Mesendoderm (in vitro differentiated cells): ENCODE results near the gene GOLGA1.
A peak's percentile ranks its signal among the peaks of the same experiment; 100 is the strongest.

Experiments used
- DNase-seq: peaks from one replicate; pipeline ENCODE4 v3.0.0; 2013
- H2AK5ac ChIP-seq: 2 replicates; pipeline ENCODE4 v1.6.1; 2013; ENCODE audit warnings: low read length, inconsistent platforms
- H2BK120ac ChIP-seq: 2 replicates; pipeline ENCODE4 v1.6.1; 2013; ENCODE audit warnings: low read depth, mild to moderate bottlenecking, low read length, moderate library complexity, mixed read lengths
- H2BK15ac ChIP-seq: replicated peaks from 2 replicates; pipeline ENCODE4 v1.6.1; 2013; ENCODE audit warnings: low read depth, mild to moderate bottlenecking, moderate library complexity
- H2BK5ac ChIP-seq: 2 replicates; pipeline ENCODE4 v1.6.1; 2013; ENCODE audit warnings: low read length, inconsistent platforms
- H3K18ac ChIP-seq: 2 replicates; pipeline ENCODE4 v1.6.1; 2013; ENCODE audit warnings: mild to moderate bottlenecking, low read length, mixed read lengths
- H3K23ac ChIP-seq: one replicate; pipeline ENCODE4 v1.6.1; 2013; ENCODE audit warnings: low read length
- H3K27ac ChIP-seq: 2 replicates; pipeline ENCODE4 v1.5.1; 2013; ENCODE audit warnings: low read depth, mild to moderate bottlenecking, inconsistent platforms, low read length, moderate library complexity
- H3K27me3 ChIP-seq: 2 replicates; pipeline ENCODE4 v1.6.1; 2013; ENCODE audit warnings: low read length, control low read depth, mild to moderate bottlenecking, inconsistent platforms; ENCODE audit not compliant: insufficient read depth, poor library complexity
- H3K36me3 ChIP-seq: 2 replicates; pipeline ENCODE4 v1.6.1; 2013; ENCODE audit warnings: low read length, inconsistent platforms; ENCODE audit not compliant: control insufficient read depth, insufficient read depth
- H3K4ac ChIP-seq: one replicate; pipeline ENCODE4 v1.6.1; 2013; ENCODE audit warnings: low read depth, mild to moderate bottlenecking, low read length, moderate library complexity
- H3K4me1 ChIP-seq: 2 replicates; pipeline ENCODE4 v1.6.1; 2013; ENCODE audit warnings: low read depth, low read length, inconsistent platforms; ENCODE audit not compliant: control insufficient read depth
- H3K4me2 ChIP-seq: 2 replicates; pipeline ENCODE4 v1.6.1; 2013; ENCODE audit warnings: low read length
- H3K4me3 ChIP-seq: 2 replicates; pipeline ENCODE4 v1.5.1; 2013; ENCODE audit warnings: mild to moderate bottlenecking, low read length
- H3K56ac ChIP-seq: one replicate; pipeline ENCODE4 v1.6.1; 2013; ENCODE audit warnings: low read length
- H3K79me1 ChIP-seq: 2 replicates; pipeline ENCODE4 v1.6.1; 2013; ENCODE audit warnings: low read length, inconsistent platforms
- H3K79me2 ChIP-seq: 2 replicates; pipeline ENCODE4 v1.6.1; 2013; ENCODE audit warnings: mild to moderate bottlenecking, low read length; ENCODE audit not compliant: control insufficient read depth, insufficient read depth
- H3K9ac ChIP-seq: 2 replicates; pipeline ENCODE4 v1.6.1; 2013; ENCODE audit warnings: low read length, inconsistent platforms
- H4K5ac ChIP-seq: one replicate; pipeline ENCODE4 v1.6.1; 2013; ENCODE audit warnings: low read length
- H4K8ac ChIP-seq: one replicate; pipeline ENCODE4 v1.6.1; 2013; ENCODE audit warnings: low read depth, mild to moderate bottlenecking, control low read depth, low read length, moderate library complexity
- WGBS: extraction: QIAGEN DNeasy Blood & Tissue Kit; methylation state at CpG from one replicate; pipeline ENCODE4 v1.1.7; 2013; ENCODE audit warnings: low lambda C conversion rate, missing lambda C conversion rate; ENCODE audit not compliant: insufficient coverage; ENCODE audit errors: extremely low coverage; 5-methylcytosine and 5-hydroxymethylcytosine counted together

The GOLGA1 gene

DNA sequence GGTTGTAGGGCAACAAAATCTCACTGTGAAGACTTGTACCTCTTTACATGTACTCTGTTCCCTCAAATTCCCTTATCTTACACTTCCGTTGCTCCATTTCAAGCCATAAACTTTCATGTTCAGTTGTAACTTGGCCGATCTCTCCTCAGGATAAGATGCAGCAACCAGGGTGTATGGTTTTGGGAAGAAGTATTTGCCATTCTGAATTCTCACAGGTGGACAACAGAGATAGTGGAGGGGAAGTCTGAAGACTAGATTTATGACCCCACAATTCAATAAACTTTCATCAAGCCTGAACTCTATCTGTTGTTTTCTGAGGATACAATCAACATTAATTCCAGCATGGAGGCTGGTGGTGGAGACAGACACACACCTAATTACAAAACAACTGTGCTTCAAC lies 27.5 kb downstream of the GOLGA1 start:
- Histone ChIP-seq H2BK5ac (no peak overlapping the region), H4K8ac (no peak overlapping the region), H4K5ac (no peak overlapping the region), H3K4me2 (no peak overlapping the region), H2AK5ac (no peak overlapping the region), H3K18ac (no peak overlapping the region), H3K4me3 (no peak overlapping the region), H3K56ac (no peak overlapping the region), H2BK120ac (no peak overlapping the region), H3K23ac (no peak overlapping the region), H3K36me3 (no peaks in the 10 kb centered on the region), H3K79me2 (no peaks in the 10 kb centered on the region), H3K4me1 (no peaks in the 10 kb centered on the region), H3K27me3 (no peaks in the 10 kb centered on the region), H3K4ac (no peak overlapping the region), H3K9ac (no peak overlapping the region), H2BK15ac (no peak overlapping the region), H3K79me1 (no peaks in the 10 kb centered on the region), H3K27ac (no peak overlapping the region)
- no CpG with 5 or more reads among the region's 2 CpGs for WGBS
- DNase-seq: no peak

DNA sequence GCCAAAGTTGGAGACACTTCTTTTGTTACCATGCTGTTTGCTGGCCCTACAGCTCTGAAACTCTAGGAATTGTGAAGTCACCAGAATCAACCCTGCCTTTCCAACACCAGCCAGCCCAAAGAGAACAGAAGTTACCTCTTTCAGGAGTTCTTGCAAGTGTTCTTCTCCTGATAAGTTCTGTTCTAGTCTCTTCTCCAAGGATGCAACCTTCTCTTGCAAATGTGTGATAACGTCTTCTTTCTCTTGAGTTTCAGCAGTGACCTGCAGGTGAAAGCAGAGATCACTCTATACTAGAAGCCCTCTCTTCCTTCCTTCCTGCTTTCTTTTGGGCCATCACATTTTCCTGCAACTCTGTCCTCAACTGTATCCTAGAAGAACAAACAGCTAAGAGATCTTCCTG lies 29.1 kb downstream of the GOLGA1 start:
- Histone ChIP-seq H4K8ac (no peak overlapping the region), H3K79me2 (no peaks in the 10 kb centered on the region), H3K79me1 (no peaks in the 10 kb centered on the region), H3K36me3 (no peaks in the 10 kb centered on the region), H3K9ac (no peak overlapping the region), H3K27ac (no peak overlapping the region), H2BK120ac (no peak overlapping the region), H3K4ac (no peak overlapping the region), H2AK5ac (no peak overlapping the region), H4K5ac (no peak overlapping the region), H2BK15ac (no peak overlapping the region), H3K4me2 (no peak overlapping the region), H3K4me3 (no peak overlapping the region), H2BK5ac (no peak overlapping the region), H3K4me1 (no peaks in the 10 kb centered on the region), H3K18ac (no peak overlapping the region), H3K23ac (no peak overlapping the region), H3K27me3 (no peaks in the 10 kb centered on the region), H3K56ac (no peak overlapping the region)
- WGBS: no CpG with 5 or more reads among the region's 1 CpG
- DNase-seq: no peak

DNA sequence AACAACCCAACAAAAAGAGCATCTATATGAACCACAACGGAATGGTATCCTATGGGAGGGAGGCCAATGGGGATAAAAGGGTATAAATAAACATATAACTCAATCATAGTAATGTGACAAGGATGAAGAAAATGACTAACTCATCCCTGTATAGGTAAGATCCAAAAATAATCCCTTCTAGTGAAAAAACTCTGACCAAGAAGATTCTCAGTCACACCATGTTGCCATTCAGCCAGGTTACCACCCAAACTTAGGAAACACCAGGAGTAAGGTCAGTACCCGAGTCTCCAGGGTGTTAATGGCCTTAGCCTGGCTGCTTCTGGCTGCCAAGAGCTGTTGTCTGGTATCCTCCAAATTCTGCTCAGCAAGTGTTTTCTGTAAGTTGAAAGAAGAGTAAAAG lies 32.8 kb downstream of the GOLGA1 start:
- Histone ChIP-seq H3K4ac (no peak overlapping the region), H2BK120ac (no peak overlapping the region), H3K27me3 (no peaks in the 10 kb centered on the region), H2AK5ac (no peak overlapping the region), H3K56ac (no peak overlapping the region), H4K8ac (no peak overlapping the region), H3K9ac (no peak overlapping the region), H3K79me2 (no peaks in the 10 kb centered on the region), H3K4me1 (no peaks in the 10 kb centered on the region), H3K36me3 (no peaks in the 10 kb centered on the region), H4K5ac (no peak overlapping the region), H3K23ac (no peak overlapping the region), H3K27ac (no peak overlapping the region), H3K79me1 (no peaks in the 10 kb centered on the region), H2BK15ac (no peak overlapping the region), H2BK5ac (no peak overlapping the region), H3K4me2 (no peak overlapping the region), H3K18ac (no peak overlapping the region), H3K4me3 (no peak overlapping the region)
- no peak for DNase-seq
- WGBS: no CpG with 5 or more reads among the region's 2 CpGs

DNA sequence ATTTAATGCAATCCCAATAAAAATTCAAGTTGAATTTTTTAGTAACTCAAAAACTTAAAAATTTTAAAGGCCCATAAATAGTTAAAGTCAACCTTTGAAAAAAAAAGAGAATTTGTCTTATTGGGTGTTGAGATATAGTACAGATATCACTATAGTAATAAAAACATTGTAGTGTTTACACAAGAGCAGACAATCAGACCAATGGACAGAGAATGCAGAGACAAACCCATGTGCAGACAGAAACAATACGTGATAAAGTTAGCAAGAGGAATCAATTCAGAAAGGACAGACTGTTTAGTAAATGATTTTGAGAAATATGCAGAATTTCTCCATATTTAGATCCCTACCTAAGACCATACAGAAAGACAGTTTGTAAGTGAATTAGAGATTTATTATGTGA lies 33.9 kb downstream of the GOLGA1 start:
- Histone ChIP-seq H2BK5ac (no peak overlapping the region), H3K23ac (no peak overlapping the region), H3K9ac (no peak overlapping the region), H3K4me1 (no peaks in the 10 kb centered on the region), H3K4ac (no peak overlapping the region), H3K56ac (no peak overlapping the region), H2BK120ac (no peak overlapping the region), H2AK5ac (no peak overlapping the region), H3K4me2 (no peak overlapping the region), H3K27me3 (no peaks in the 10 kb centered on the region), H4K8ac (no peak overlapping the region), H2BK15ac (no peak overlapping the region), H4K5ac (no peak overlapping the region), H3K79me1 (no peaks in the 10 kb centered on the region), H3K27ac (no peak overlapping the region), H3K4me3 (no peak overlapping the region), H3K18ac (no peak overlapping the region), H3K79me2 (no peaks in the 10 kb centered on the region), H3K36me3 (no peaks in the 10 kb centered on the region)
- no peak for DNase-seq
- WGBS: no CpG with 5 or more reads among the region's 1 CpG

DNA sequence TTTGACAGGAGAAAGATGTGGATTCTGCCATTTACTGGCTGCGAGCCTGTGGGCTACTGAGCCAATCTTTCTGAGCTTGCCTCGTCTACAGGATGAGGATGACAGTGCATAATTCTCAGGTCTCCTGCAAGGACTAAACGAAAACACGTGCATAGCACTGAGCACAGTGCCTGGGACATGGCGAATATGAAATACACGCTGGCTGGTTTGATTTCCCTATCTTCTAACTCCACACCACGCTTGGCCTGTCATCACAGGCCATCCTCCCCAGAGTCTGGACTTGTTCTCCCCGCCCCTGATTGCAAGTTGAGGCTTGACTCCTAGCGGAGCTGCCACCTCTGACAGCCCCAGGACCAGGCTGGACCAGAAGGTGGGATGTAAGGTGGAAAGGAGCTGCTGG lies 41.0 kb downstream of the GOLGA1 start:
- Histone ChIP-seq H3K23ac (no peak overlapping the region), H2AK5ac (no peak overlapping the region), H3K4ac (no peak overlapping the region), H3K79me2 (no peaks in the 10 kb centered on the region), H4K5ac (no peak overlapping the region), H3K4me1 (no peaks in the 10 kb centered on the region), H3K36me3 (no peaks in the 10 kb centered on the region), H4K8ac (no peak overlapping the region), H3K27ac (no peak overlapping the region), H3K56ac (no peak overlapping the region), H2BK15ac (no peak overlapping the region), H3K79me1 (no peaks in the 10 kb centered on the region), H2BK5ac (no peak overlapping the region), H3K4me3 (no peak overlapping the region), H2BK120ac (no peak overlapping the region), H3K9ac (no peak overlapping the region), H3K18ac (no peak overlapping the region), H3K4me2 (no peak overlapping the region), H3K27me3 (no peaks in the 10 kb centered on the region)
- WGBS: no CpG with 5 or more reads among the region's 9 CpGs
- DNase-seq: no peak

DNA sequence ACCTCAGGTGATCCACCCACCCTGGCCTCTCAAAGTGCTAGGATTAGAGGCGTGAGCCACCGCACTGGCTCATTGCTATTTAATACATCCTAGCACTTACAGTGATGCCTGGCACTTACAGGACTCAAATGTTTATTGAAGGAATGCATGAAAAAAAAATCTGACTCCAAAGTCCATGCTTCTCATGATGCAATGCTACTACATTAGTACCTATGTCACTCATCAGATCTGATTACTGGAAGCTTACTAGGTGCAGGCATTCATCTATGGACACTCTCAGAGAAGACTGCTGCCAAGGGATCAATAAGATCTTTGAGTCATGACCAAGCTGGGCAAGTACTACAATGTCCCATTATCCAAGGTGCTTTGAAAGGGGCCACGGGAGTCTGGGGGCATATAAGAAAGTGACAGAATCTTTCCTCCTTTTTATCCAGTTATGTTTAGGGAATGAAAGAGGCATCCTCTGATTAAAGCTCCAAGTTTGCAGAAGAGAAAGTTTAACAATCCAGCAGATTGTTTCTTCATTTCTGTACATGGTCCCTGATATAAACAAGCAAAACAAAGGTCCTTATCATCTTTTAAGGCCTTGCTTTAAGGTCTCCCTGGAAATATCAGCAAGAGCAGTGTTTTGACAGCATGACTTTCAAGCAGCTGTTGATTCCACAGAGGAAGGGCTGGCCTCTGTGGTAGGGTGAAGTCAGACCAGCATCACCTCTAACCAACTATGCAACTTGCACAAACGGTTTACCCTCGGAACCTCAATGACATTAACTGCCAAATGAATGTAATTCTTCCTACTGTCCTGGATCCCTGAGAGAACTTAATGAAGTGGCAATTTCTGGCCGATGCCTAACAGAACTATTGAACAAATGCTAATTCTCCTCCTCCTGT lies 43.1 kb downstream of the GOLGA1 start:
- H2BK120ac ChIP-seq: no peak overlapping the region
- H3K36me3 ChIP-seq: no peaks in the 10 kb centered on the region
- H2BK5ac ChIP-seq: no peak overlapping the region
- no CpG with 5 or more reads among the region's 6 CpGs for WGBS
- H3K27ac ChIP-seq: no peak overlapping the region
- H3K79me1 ChIP-seq: no peaks in the 10 kb centered on the region
- H3K4me2 ChIP-seq: no peak overlapping the region
- H3K4me3 ChIP-seq: no peak overlapping the region
- H2BK15ac ChIP-seq: no peak overlapping the region
- H3K4me1 ChIP-seq: no peaks in the 10 kb centered on the region
- no peak overlapping the region for H4K8ac ChIP-seq
- no peaks in the 10 kb centered on the region for H3K27me3 ChIP-seq
- no peak overlapping the region for H4K5ac ChIP-seq
- no peak overlapping the region for H3K4ac ChIP-seq
- H3K18ac ChIP-seq: no peak overlapping the region
- DNase-seq: no peak
- peak overlapping the region; percentile 15 for H3K23ac ChIP-seq
- no peak overlapping the region for H3K56ac ChIP-seq
- no peak overlapping the region for H2AK5ac ChIP-seq
- H3K79me2 ChIP-seq: no peaks in the 10 kb centered on the region
- no peak overlapping the region for H3K9ac ChIP-seq
